HG02973 (cell line): ENCODE data around the gene RAB31.
"Not testable (repeated sequence)": the region's sequence is repeated elsewhere in the genome, so short reads cannot be mapped to it uniquely, and the experiment has no call there.

Experiments used
- ATAC-seq: cut with Tn5 transposase; IDR thresholded peaks from one replicate; pipeline ENCODE4 v1.9.1; 2021; ENCODE audit warnings: moderate library complexity; ENCODE audit not compliant: unreplicated experiment

Gene RAB31

DNA sequence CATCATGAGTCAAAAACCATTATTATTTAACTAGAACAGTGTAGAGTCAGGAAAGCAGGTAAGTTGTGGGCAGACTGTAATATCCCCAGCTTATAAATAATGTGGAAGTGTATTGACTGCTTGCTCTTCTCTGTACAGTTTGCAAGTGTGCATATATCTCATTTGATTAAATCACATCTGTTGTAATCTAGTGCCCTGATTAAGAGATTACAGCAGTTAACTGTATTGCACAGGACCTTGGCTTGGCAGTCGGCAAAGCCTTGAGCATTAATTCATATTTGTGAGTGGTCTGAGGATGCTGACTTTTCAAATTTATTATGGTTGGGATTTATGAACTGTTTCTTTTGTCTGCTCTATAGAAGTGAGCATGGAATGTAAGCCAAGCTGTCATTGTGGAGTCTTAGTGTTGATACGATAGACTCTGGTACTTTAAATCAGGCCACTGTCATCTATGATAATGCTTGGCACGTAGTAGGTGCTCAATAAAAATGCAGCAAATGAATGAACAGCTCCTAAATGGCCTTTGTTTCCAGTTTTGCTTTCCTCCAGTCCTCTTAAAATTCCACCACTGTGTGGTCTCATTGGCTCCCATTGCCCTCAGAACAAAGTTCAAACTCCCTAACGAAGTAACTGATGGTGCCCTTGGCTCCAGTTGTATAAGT is 48.3 kb downstream of the RAB31 start:
- ATAC-seq: no peak

- no peak for ATAC-seq
These were observed 48.9 kb downstream of the RAB31 start for GRCh38 chr18:9756933-9757470.

DNA sequence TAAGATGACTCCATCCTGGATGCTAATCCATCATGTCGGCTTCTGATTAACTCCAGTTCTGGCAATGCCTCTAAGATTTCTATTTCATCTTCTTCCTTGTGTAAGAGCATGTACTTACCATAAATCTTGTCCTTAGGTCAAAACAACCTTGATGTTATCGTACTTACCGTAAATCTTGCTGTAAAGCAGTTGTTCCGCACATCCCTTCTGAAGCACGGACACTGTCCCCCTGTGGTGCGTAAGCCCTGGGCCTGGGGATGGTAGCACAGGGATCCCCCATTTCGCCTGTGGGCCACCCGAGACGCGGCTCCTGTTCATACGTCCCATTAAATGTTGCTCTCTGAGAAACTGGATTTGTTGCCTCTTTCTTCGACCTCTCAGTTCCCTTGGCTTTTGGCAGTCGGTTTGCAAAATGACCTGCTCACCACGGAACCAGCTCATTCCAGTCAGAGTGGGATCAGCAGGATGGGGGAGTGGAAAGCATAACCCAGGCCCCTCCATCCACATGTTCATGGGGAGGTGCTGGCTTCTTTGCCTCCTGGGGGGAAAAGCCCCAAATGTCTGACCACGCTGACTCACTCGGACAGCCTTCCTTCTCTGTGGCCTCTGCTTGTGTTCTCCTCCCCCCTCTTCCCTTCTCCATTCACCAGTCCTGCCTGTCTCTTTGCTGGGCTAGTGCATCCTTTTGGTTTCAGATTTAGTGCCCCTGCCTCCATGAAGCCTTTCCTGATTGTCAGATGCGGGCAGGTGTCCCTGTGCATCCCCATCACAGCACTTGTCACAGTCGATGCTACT is 49.9 kb downstream of the RAB31 start:
- no peak for ATAC-seq

GRCh38 chr18:9758624-9759075 is 50.5 kb downstream of the RAB31 start:
- ATAC-seq: no peak

GRCh38 chr18:9760641-9761040 is 52.5 kb downstream of the RAB31 start:
- no peak for ATAC-seq

- no peak for ATAC-seq
These were observed 54.4 kb downstream of the RAB31 start for GRCh38 chr18:9762526-9762925.

- ATAC-seq: no peak
These were observed 55.1 kb downstream of the RAB31 start for GRCh38 chr18:9763157-9763556.

DNA sequence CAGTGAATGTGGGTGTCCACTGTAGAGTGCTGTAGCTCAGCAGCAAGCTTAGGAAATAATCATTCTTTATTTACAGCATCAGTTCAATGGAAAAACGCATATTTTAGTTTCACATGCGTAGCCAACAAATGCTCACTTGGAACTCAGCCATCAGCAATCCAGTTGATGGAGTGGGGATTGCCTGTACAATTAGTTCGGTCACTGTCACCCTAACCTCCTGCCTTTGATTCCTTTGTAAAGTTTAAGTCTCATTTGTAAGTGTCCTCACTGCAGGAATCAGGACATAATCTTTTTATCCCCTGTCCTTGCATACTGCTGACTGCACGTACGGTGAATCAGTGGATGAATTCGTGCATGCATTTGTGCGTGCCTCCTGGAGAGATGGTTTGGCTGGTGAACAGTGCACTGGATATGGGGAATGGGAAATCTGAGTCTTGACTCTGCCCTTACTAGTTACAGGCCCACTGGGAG is 55.9 kb downstream of the RAB31 start:
- no peak for ATAC-seq

DNA sequence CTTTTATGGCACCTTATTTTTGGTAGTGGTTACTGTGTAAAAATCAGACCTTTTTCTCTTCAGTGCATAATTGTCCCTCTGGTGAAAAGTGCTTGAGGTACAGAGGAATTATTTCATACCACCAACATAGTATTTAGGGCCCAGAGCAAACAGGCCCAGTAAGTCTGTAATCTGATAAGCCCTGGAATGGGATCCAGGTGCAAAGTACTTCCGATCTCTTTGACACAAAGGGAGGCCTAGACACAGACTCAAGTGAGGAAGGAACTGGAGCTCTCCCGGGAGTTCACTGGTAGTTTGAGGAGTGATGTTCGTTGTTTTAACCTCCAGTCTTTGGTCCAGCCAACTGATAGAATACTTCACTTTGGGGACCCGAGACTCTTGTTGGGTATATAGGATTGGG is 57.4 kb downstream of the RAB31 start:
- ATAC-seq: no peak

- ATAC-seq: no peak
These were observed 58.0 kb downstream of the RAB31 start for GRCh38 chr18:9766076-9766481.

DNA sequence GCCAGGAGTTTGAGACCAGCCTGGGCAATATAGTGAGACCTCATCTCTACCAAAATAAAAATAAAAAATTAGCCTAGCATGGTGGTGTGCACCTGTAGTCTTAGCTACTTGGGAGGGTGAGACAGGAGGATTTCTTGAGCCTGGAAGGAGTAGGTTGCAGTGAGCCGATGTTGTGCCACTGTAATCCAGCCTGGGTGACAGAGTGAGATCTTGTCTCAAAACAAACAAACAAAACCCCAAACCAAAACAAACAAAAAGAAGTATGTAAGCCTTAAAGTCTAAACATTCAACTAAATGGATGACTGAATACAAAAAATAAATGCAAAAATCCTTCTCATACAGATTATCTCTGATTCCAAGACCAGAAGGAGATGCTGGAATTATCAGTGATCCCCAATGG is 58.6 kb downstream of the RAB31 start:
- ATAC-seq: no peak

DNA sequence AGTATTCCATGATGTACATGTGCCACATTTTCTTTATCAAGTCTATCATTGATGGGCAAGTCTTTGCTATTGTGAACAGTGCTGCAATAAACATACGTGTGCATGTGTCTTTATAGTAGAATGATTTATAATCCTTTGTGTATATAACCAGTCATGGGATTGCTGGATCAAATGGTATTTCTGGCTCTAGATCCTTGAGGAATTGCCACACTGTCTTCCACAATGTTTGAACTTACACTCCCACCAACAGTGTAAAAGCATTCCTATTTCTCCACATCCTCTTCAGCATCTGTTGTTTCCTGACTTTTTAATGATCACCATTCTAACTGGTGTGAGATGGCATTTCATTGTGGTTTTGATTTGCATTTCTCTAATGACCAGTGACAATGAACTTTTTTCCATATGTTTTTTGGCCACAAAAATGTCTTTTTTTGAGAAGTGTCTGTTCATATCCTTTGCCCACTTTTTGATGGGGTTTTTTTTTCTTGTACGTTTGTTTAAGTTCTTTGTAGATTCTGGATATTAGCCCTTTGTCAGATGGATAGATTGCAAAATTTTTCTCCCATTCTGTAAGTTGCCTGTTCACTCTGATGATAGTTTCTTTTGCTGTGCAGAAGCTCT is 60.1 kb downstream of the RAB31 start:
- not testable (repeated sequence) for ATAC-seq

- ATAC-seq: not testable (repeated sequence)
These were observed 62.0 kb downstream of the RAB31 start for GRCh38 chr18:9770111-9770510.

GRCh38 chr18:9771261-9771976 is 63.3 kb downstream of the RAB31 start:
- ATAC-seq: no peak

DNA sequence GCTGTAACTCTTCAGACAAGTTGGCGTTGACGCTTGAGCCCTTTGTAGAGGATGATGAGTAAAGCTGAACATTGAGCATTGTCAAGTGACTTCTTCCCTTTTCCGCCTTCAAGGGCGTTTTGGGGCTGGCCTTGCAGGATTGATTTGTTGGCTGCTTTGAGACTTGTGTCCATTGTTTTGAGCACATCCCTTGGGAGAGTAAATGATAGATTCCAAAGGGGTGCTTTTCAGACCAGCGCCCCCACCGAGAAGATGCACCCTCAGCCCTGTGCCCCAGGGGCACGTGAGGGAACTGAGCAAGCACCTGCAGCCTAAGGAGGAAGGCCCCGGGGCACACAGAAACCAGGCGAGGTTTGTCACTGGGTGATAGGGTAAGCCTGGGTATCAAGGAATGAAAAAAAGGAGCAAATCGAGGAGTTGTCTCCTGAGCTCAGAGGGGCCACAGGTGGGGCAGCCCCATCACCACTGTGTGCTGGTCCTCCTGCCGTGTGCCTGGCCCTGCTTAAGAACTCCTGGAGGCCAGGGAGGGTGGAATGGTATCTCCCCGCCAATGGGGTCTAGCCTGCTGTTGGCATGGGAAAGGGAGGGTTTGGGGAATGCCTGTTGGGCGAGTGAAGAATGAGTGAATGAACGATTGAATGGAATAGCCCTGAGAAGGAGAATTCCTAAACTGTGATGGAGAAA is 64.0 kb downstream of the RAB31 start:
- ATAC-seq: no peak

DNA sequence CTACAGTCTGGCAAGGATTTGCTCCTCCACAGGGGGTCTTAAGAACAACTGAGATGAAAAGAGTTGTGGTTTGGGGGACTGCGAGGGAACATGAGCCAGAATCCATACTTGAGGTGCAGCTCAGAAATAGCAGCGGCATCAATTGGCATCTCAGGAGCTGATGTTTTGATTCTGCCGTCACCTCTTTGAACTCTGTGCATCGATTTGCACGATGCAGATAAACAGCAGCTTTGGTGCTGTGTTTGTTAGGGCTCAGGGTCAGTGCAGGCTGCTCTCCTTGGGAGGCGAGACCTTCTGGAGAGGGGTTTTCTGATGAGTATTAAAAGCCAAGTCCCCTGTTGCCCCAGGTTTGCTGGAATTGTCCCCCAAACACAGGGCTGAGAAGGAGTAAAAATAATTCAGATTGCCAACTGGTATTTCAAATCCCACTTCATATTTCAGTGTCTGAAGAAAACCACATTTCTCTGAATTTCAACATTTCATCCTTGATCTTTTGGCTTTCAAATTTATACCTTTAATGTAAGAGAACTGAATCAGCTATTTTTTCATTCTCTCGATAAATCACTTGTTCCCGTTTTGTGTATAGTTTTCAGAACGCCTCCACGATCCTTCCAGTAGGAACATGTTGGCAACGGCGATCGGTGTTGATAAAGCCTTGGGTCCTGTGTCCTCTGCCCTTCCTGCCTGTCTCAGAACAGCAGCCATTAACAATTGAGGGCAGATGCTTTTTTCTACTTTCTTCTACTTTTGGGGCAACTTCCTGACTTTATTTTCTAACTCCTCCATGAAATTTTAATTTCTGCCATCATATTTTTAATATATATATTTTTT is 65.0 kb downstream of the RAB31 start:
- ATAC-seq: no peak

DNA sequence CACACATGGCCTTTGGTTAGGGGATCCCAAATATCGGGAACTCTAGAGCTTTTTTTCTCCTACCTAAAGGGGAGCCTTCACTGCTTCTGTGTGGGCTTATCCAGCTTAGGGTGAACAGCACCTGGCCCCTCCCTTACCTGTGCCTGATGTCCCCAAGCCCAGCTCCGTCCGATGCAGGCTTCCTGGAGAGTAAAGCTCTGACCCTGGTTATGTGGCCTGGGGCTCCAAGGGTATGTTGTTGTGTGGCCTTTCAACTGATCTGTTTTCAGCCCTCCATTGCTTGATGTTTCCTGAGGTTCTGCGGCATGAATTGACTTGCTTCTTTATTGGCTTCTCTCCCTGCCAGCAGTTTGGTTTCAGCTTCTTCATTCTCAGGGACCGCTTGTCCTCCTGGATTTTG is 66.0 kb downstream of the RAB31 start:
- no peak for ATAC-seq

DNA sequence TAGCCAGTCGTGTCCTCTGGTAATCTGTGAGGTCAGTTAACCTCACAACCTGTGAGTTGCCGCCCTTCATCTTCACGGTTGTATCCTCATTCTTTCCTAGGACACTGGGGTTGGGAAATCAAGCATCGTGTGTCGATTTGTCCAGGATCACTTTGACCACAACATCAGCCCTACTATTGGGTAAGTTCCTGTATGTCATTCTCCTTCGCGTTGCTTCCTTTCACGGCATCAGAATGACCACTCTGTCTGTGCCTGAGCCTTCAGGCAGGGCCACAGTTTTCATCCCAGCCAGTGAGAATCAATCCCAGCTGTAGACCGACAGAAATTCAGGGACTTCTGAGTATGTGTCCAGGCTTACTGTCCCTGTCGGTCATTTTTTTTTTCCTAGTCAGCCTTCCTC is 67.1 kb downstream of the RAB31 start:
- ATAC-seq: no peak

GRCh38 chr18:9779630-9780029 is 71.5 kb downstream of the RAB31 start:
- no peak for ATAC-seq
